Mammary epithelial cell (primary cell): Measurements from ENCODE around the gene KIAA1958.

Experiments used
- EZH2 ChIP-seq: IDR thresholded peaks from 2 replicates; pipeline ENCODE4 v1.6.1; 2012; ENCODE audit warnings: low read length, inconsistent platforms, borderline replicate concordance
- TF ChIP-seq, protein P1 (sequence below), 2 donors: IDR thresholded peaks in 1 of 2; conservative IDR thresholded peaks in 1 of 2; 2 replicates each; pipeline ENCODE4 v1.5.1; 2011 to 2012; ENCODE audit warnings: inconsistent platforms in 2 of 2, low read length in 2 of 2, mild to moderate bottlenecking in 2 of 2, control low read depth in 1 of 2, low read depth in 1 of 2; ENCODE audit not compliant: insufficient read depth in 1 of 2; ENCODE audit errors: extremely low read depth in 1 of 2

DNA sequence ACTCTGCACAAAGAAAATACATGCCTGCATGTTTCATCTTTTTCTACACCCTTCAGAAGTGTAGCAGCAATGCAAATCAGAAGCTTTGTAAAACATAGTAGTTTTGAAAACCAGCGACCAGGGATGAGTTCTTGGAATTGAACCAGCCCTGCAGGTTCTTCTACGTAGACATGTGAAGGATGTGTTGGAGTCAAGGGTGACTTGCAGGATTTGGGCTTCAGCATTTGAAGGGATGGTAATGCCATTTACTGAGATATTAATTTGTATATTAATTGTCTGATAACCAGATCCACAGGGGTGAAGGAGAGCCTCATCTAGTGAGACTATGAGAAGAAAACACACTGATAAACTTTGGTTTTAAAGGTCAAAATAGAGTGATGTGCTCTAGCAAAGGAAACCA is 72.4 kb downstream of the KIAA1958 start:
- TF ChIP-seq, protein P1, sequence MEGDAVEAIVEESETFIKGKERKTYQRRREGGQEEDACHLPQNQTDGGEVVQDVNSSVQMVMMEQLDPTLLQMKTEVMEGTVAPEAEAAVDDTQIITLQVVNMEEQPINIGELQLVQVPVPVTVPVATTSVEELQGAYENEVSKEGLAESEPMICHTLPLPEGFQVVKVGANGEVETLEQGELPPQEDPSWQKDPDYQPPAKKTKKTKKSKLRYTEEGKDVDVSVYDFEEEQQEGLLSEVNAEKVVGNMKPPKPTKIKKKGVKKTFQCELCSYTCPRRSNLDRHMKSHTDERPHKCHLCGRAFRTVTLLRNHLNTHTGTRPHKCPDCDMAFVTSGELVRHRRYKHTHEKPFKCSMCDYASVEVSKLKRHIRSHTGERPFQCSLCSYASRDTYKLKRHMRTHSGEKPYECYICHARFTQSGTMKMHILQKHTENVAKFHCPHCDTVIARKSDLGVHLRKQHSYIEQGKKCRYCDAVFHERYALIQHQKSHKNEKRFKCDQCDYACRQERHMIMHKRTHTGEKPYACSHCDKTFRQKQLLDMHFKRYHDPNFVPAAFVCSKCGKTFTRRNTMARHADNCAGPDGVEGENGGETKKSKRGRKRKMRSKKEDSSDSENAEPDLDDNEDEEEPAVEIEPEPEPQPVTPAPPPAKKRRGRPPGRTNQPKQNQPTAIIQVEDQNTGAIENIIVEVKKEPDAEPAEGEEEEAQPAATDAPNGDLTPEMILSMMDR (conservative IDR thresholded peaks at IDR 0.05 in 1 of 2, IDR thresholded peaks at IDR 0.05 in 1 of 2; ENCODE audit: extremely low read depth in 1 of 2, insufficient read depth in 1 of 2, low read depth in 1 of 2, low read length in 2 of 2), result no peak
- no peak for TF ChIP-seq EZH2
